ENCODE results near the gene CHST10.

CHST10 gene

GRCh38 chr2:100426384-100426720 is 8.9 kb upstream of the CHST10 start:
- Histone ChIP-seq H3K27ac (ENCODE audit: low read length) (no peak overlapping the region), H3K27me3 (ENCODE audit: control insufficient read depth, insufficient read depth, low read length) (no peaks in the 10 kb centered on the region), H3K9ac (ENCODE audit: low read length) (no peak overlapping the region), H3K9me3 (ENCODE audit: control insufficient read depth, low read depth, low read length) (peaks cover 5% of the 10 kb centered on the region), H3K4me1 (ENCODE audit: control insufficient read depth, low read depth, low read length) (no peaks in the 10 kb centered on the region), H3K36me3 (ENCODE audit: control insufficient read depth, low read depth, low read length) (no peaks in the 10 kb centered on the region), H3K4me3 (ENCODE audit: low read length) (no peak overlapping the region)

DNA sequence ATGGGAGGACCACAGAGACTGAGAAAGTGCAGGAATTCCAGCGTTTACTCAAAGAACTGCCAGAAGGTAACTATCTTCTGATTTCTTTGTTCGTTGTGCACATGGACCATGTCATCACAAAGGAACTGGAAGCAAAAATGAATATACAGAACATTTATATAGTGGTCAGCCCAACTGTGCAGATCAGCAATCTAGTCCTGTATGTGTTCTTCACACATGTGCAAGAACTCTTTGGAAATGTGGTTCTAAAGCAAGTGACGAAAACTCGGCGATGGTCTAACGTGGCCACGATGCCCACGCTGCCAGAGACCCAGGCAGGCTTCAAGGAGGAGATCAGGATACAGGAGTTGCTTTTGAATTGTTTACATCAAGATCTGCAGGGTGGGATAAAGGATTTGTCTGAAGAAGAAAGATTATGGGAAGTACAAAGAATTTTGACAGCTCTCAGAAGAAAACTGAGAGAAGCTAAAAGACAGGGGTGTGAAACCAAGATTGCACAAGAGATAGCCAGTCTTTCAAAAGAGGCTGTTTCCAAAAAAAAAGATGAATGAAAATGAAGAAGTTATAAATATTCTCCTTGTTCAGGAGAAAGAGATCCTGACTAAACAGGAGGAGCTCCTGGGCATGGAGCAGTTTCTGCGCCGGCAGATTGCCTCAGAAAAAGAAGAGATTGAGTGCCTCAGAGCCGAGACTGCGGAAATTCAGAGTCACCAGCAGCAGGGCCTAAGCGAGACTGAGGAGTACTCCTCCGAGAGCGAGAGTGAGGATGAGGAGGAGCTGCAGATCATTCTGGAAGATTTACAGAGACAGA is 8.3 kb upstream of the CHST10 start:
- H3K9ac ChIP-seq (ENCODE audit: low read length) = no peak overlapping the region
- no peaks in the 10 kb centered on the region for H3K27me3 ChIP-seq (ENCODE audit: control insufficient read depth, insufficient read depth, low read length)
- H3K4me1 ChIP-seq (ENCODE audit: control insufficient read depth, low read depth, low read length) = no peaks in the 10 kb centered on the region
- no peaks in the 10 kb centered on the region for H3K36me3 ChIP-seq (ENCODE audit: control insufficient read depth, low read depth, low read length)
- H3K9me3 ChIP-seq (ENCODE audit: control insufficient read depth, low read depth, low read length) = peaks cover 5% of the 10 kb centered on the region
- no peak overlapping the region for H3K4me3 ChIP-seq (ENCODE audit: low read length)
- no peak overlapping the region for H3K27ac ChIP-seq (ENCODE audit: low read length)

DNA sequence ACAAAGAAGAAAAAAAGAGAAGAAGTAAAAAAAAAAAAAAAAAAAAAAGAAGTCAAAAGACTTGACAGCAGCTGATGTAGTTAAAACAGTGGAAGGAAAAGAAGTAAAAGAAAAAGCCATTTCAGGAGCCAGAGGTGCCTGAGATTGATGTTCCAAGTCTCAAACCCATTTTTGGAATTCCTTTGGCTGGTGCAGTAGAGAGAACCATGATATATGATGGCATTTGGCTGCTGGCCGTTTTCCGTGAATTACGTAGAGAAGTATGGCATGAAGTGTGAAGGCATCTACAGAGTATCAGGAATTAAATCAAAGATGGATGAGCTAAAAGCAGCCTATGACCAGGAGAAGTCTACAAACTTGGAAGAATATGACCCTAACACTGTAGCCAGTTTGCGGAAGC is 7.6 kb upstream of the CHST10 start:
- Histone ChIP-seq H3K9me3 (ENCODE audit: control insufficient read depth, low read depth, low read length) (no peaks in the 10 kb centered on the region), H3K27ac (ENCODE audit: low read length) (no peak overlapping the region), H3K4me3 (ENCODE audit: low read length) (no peak overlapping the region), H3K4me1 (ENCODE audit: control insufficient read depth, low read depth, low read length) (no peaks in the 10 kb centered on the region), H3K27me3 (ENCODE audit: control insufficient read depth, insufficient read depth, low read length) (no peaks in the 10 kb centered on the region), H3K9ac (ENCODE audit: low read length) (no peak overlapping the region), H3K36me3 (ENCODE audit: control insufficient read depth, low read depth, low read length) (no peaks in the 10 kb centered on the region)

DNA sequence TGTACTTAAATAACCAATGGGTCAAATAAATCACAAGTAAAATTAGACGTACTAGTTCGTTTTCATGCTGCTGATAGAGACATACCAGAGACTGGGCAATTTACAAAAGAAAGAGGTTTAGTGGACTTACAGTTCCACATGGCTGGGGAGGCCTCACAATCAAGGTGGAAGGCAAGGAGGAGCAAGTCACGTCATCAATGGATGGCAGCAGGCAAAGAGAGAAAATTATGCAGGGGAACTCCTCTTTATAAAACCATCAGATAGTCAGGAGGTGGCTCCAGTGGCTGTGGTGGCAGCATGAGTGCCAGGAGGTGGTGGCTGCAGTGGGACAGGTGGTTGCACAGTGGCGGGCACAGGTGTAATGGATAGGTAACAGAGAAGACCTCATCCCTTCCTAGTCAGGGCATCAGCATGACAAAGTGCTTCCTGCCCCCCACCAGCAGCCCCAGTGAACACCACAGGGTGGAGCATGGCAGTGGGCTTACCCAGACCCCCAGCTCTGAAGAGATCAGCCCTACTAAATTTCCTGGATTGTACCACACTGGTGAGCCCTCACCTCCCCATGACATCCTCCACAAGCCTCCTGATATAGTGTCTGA is 6.9 kb upstream of the CHST10 start:
- Histone ChIP-seq H3K4me1 (ENCODE audit: control insufficient read depth, low read depth, low read length) (no peaks in the 10 kb centered on the region), H3K27me3 (ENCODE audit: control insufficient read depth, insufficient read depth, low read length) (no peaks in the 10 kb centered on the region), H3K9me3 (ENCODE audit: control insufficient read depth, low read depth, low read length) (no peaks in the 10 kb centered on the region), H3K27ac (ENCODE audit: low read length) (no peak overlapping the region), H3K4me3 (ENCODE audit: low read length) (no peak overlapping the region), H3K36me3 (ENCODE audit: control insufficient read depth, low read depth, low read length) (no peaks in the 10 kb centered on the region), H3K9ac (ENCODE audit: low read length) (no peak overlapping the region)

GRCh38 chr2:100423631-100424030 is 6.2 kb upstream of the CHST10 start:
- H3K9ac ChIP-seq (ENCODE audit: low read length) = no peak overlapping the region
- H3K27ac ChIP-seq (ENCODE audit: low read length) = no peak overlapping the region
- H3K9me3 ChIP-seq (ENCODE audit: control insufficient read depth, low read depth, low read length) = no peaks in the 10 kb centered on the region
- no peaks in the 10 kb centered on the region for H3K27me3 ChIP-seq (ENCODE audit: control insufficient read depth, insufficient read depth, low read length)
- no peaks in the 10 kb centered on the region for H3K4me1 ChIP-seq (ENCODE audit: control insufficient read depth, low read depth, low read length)
- no peak overlapping the region for H3K4me3 ChIP-seq (ENCODE audit: low read length)
- H3K36me3 ChIP-seq (ENCODE audit: control insufficient read depth, low read depth, low read length) = no peaks in the 10 kb centered on the region

- no peaks in the 10 kb centered on the region for H3K36me3 ChIP-seq (ENCODE audit: control insufficient read depth, low read depth, low read length)
- no peak overlapping the region for H3K27ac ChIP-seq (ENCODE audit: low read length)
- no peak overlapping the region for H3K9ac ChIP-seq (ENCODE audit: low read length)
- no peak overlapping the region for H3K4me3 ChIP-seq (ENCODE audit: low read length)
- no peaks in the 10 kb centered on the region for H3K4me1 ChIP-seq (ENCODE audit: control insufficient read depth, low read depth, low read length)
- H3K27me3 ChIP-seq (ENCODE audit: control insufficient read depth, insufficient read depth, low read length) = no peaks in the 10 kb centered on the region
- H3K9me3 ChIP-seq (ENCODE audit: control insufficient read depth, low read depth, low read length) = no peaks in the 10 kb centered on the region
Measured at GRCh38 chr2:100422320-100423055, 5.0 kb upstream of the CHST10 start.

GRCh38 chr2:100419915-100420314 is 2.4 kb upstream of the CHST10 start:
- no peaks in the 10 kb centered on the region for H3K36me3 ChIP-seq (ENCODE audit: control insufficient read depth, low read depth, low read length)
- H3K27me3 ChIP-seq (ENCODE audit: control insufficient read depth, insufficient read depth, low read length) = no peaks in the 10 kb centered on the region
- H3K9me3 ChIP-seq (ENCODE audit: control insufficient read depth, low read depth, low read length) = no peaks in the 10 kb centered on the region
- H3K27ac ChIP-seq (ENCODE audit: low read length) = no peak overlapping the region
- peaks cover 14% of the 10 kb centered on the region for H3K4me1 ChIP-seq (ENCODE audit: control insufficient read depth, low read depth, low read length)
- H3K4me3 ChIP-seq (ENCODE audit: low read length) = no peak overlapping the region
- no peak overlapping the region for H3K9ac ChIP-seq (ENCODE audit: low read length)

- Histone ChIP-seq H3K36me3 (ENCODE audit: control insufficient read depth, low read depth, low read length) (no peaks in the 10 kb centered on the region), H3K4me3 (ENCODE audit: low read length) (no peak overlapping the region), H3K27ac (ENCODE audit: low read length) (no peak overlapping the region), H3K4me1 (ENCODE audit: control insufficient read depth, low read depth, low read length) (peaks cover 27% of the 10 kb centered on the region), H3K9ac (ENCODE audit: low read length) (no peak overlapping the region), H3K27me3 (ENCODE audit: control insufficient read depth, insufficient read depth, low read length) (no peaks in the 10 kb centered on the region), H3K9me3 (ENCODE audit: control insufficient read depth, low read depth, low read length) (no peaks in the 10 kb centered on the region)
Measured at GRCh38 chr2:100418406-100418962, 1.0 kb upstream of the CHST10 start.

- Histone ChIP-seq H3K36me3 (ENCODE audit: control insufficient read depth, low read depth, low read length) (no peaks in the 10 kb centered on the region), H3K27me3 (ENCODE audit: control insufficient read depth, insufficient read depth, low read length) (no peaks in the 10 kb centered on the region), H3K27ac (ENCODE audit: low read length) (no peak overlapping the region), H3K9me3 (ENCODE audit: control insufficient read depth, low read depth, low read length) (no peaks in the 10 kb centered on the region), H3K4me1 (ENCODE audit: control insufficient read depth, low read depth, low read length) (peaks cover 35% of the 10 kb centered on the region), H3K9ac (ENCODE audit: low read length) (peak overlapping the region; percentile 62), H3K4me3 (ENCODE audit: low read length) (peak overlapping the region; percentile 76)
Measured at GRCh38 chr2:100417711-100418124, 250 bp upstream of the CHST10 start.

- peaks cover 48% of the 10 kb centered on the region for H3K4me1 ChIP-seq (ENCODE audit: control insufficient read depth, low read depth, low read length)
- no peak overlapping the region for H3K27ac ChIP-seq (ENCODE audit: low read length)
Measured at GRCh38 chr2:100416397-100416934, 1.0 kb downstream of the CHST10 start.

GRCh38 chr2:100413571-100413970 is 3.9 kb downstream of the CHST10 start:
- Histone ChIP-seq H3K9me3 (ENCODE audit: control insufficient read depth, low read depth, low read length) (no peaks in the 10 kb centered on the region), H3K27ac (ENCODE audit: low read length) (peak overlapping the region; percentile 40), H3K4me3 (ENCODE audit: low read length) (peak overlapping the region; percentile 20), H3K9ac (ENCODE audit: low read length) (no peak overlapping the region), H3K27me3 (ENCODE audit: control insufficient read depth, insufficient read depth, low read length) (no peaks in the 10 kb centered on the region), H3K36me3 (ENCODE audit: control insufficient read depth, low read depth, low read length) (no peaks in the 10 kb centered on the region), H3K4me1 (ENCODE audit: control insufficient read depth, low read depth, low read length) (peaks cover 67% of the 10 kb centered on the region)

More at GRCh38 chr2:100416397-100416934, 1.0 kb downstream of the CHST10 start:
- H3K36me3 ChIP-seq (ENCODE audit: control insufficient read depth, low read depth, low read length) = no peaks in the 10 kb centered on the region
- H3K4me3 ChIP-seq (ENCODE audit: low read length) = peak overlapping the region; percentile 76
- no peaks in the 10 kb centered on the region for H3K9me3 ChIP-seq (ENCODE audit: control insufficient read depth, low read depth, low read length)
- peak overlapping the region; percentile 58 for H3K9ac ChIP-seq (ENCODE audit: low read length)
- H3K27me3 ChIP-seq (ENCODE audit: control insufficient read depth, insufficient read depth, low read length) = no peaks in the 10 kb centered on the region
